HG03196 (cell line): ENCODE data around the gene MED27.

Experiments
- ATAC-seq: cut with Tn5 transposase; IDR thresholded peaks from one replicate; pipeline ENCODE4 v1.9.1; 2021; ENCODE audit not compliant: unreplicated experiment

MED27 gene

DNA sequence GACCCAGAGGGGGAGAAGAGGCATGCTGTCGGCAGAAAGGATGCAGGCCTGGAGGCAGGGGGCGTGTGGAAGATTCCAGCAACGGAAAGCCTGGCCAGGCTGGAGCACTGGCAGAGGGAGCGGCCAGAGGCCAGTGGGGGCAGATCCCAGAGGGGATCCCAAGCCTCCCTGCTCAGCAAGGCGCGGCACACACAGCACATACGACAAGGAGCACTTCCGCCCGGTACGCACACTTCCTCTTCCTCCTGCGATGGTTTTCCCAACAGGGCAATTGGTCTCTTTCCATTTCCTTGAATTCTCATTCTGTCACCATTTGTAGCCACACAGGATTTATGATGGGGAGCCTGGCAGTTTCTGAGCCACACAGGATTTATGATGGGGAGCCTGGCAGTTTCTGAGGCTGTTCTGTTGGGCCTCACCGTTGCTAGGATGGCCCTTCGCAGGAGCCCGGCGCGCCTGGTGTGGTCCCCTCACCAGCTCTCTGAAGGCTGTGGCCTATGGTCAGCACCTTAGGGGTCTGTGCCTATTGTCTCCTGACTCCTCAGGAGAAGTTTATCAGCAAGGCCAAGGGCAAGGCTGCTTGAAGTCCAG is 216.3 kb downstream of the MED27 start:
- ATAC-seq = no peak

- ATAC-seq = no peak
Observed at GRCh38 chr9:131862261-131862660, 217.4 kb downstream of the MED27 start.

- no peak for ATAC-seq
Observed at GRCh38 chr9:131860430-131860829, 219.2 kb downstream of the MED27 start.

DNA sequence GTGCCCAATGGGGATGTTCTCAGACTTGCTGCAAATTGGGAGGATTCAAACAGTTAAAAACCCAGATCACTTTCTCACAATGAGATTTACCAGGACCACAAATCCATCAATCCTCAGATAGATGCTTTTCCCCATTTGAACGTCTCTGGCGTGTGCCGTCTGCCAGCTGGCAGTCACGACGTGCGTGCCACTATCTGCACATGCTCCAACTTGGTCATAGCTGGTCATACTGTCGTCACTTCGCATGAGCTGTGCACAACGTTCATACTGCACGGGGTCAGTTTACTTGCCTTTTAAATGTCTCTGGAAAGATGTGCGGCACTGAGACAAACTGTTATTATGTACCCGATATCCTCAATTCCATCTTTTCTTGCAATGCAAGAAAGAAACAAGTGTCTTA is 221.5 kb downstream of the MED27 start:
- no peak for ATAC-seq

GRCh38 chr9:131856105-131856504 is 223.6 kb downstream of the MED27 start:
- ATAC-seq = no peak

DNA sequence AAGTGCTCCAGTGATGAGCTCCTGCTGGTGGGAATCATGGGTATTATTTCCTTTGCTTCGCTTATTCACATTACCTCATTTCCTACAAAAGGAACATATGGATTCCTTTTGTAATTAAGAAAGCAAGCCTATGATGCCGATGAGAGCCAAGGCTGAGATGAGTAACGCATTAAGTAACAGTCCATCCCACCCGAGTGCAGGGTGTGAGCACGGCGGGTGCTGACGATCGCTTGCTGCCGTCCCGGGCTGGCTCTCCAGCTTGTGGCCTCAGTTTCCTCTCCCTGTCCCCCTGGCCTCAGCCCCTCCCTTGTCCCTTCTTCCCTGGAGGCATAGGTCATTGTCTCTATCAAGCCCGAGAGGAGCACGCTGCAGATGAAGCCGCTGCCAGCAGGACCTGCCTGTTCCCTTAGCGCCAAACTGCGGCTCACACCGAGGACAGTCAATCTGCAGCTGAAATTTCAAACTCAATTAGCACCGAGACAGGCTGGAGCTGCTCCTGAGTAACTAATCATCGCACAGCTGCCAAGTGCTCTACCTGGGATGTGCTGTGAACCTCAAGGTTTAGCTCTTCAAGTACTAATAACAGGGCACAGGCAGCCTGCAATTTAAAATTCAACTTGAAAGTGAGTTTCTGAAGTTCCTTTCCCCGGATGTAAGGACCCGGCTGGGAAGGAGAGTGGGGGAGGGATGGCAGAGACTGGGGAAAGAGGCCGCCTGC is 224.6 kb downstream of the MED27 start:
- no peak for ATAC-seq

GRCh38 chr9:131854334-131854733 is 225.3 kb downstream of the MED27 start:
- ATAC-seq = no peak

GRCh38 chr9:131853434-131853833 is 226.2 kb downstream of the MED27 start:
- ATAC-seq = no peak

- no peak for ATAC-seq
Observed at GRCh38 chr9:131851414-131851813, 228.3 kb downstream of the MED27 start.

DNA sequence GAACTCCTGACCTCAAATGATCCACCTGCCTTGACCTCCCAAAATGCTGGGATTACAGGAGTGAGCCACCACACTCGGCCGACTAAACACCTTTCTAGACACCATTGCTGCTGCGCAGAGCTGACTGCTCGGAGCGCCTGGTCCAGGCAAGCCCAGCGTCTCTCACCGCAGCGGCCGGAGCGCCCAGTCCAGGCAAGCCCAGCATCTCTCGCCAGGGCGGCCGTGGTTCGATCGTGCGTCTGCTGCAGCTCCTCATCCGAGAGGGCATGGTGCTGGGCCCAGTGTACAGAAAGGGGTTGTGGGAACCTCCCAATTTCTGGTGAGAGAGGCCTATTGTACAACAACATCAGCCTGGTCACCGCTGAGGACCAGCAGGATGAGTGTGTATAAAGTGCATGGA is 230.3 kb downstream of the MED27 start:
- ATAC-seq = no peak

DNA sequence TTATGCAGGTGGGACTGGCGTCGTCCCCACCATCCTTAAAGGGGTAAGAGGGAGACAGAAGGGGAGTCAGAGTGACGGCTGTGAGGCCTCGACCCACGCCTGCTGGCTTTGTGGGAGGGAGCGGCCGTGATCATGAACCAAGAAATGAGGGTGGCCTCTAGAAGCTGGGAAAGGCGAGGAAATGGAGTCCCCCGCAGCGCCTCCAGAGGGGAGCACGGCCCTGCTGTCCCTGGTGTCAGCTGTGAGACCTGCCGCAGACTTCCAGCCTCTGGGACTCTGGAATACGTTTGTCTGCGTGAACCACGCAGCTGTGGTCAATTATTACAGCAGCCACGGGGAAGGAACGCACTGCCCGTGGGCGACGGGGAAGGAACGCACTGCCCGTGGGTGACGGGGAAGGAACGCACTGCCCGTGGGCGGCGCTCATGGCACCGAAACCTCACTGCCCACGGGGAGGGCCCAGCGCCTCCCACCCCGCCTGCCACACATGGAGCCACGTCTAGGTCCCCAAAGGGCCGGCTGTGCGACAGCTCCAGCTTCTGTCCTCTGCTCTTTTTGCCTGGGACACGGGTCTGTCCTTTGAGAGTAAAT is 231.0 kb downstream of the MED27 start:
- ATAC-seq = no peak

- no peak for ATAC-seq
Observed at GRCh38 chr9:131847665-131848354, 231.9 kb downstream of the MED27 start.

GRCh38 chr9:131845305-131846298 is 234.1 kb downstream of the MED27 start:
- ATAC-seq = no peak

GRCh38 chr9:131844745-131845118 is 234.9 kb downstream of the MED27 start:
- no peak for ATAC-seq

GRCh38 chr9:131843989-131844744 is 235.5 kb downstream of the MED27 start:
- ATAC-seq = no peak

- ATAC-seq = no peak
Observed at GRCh38 chr9:131841765-131842318, 237.8 kb downstream of the MED27 start.

DNA sequence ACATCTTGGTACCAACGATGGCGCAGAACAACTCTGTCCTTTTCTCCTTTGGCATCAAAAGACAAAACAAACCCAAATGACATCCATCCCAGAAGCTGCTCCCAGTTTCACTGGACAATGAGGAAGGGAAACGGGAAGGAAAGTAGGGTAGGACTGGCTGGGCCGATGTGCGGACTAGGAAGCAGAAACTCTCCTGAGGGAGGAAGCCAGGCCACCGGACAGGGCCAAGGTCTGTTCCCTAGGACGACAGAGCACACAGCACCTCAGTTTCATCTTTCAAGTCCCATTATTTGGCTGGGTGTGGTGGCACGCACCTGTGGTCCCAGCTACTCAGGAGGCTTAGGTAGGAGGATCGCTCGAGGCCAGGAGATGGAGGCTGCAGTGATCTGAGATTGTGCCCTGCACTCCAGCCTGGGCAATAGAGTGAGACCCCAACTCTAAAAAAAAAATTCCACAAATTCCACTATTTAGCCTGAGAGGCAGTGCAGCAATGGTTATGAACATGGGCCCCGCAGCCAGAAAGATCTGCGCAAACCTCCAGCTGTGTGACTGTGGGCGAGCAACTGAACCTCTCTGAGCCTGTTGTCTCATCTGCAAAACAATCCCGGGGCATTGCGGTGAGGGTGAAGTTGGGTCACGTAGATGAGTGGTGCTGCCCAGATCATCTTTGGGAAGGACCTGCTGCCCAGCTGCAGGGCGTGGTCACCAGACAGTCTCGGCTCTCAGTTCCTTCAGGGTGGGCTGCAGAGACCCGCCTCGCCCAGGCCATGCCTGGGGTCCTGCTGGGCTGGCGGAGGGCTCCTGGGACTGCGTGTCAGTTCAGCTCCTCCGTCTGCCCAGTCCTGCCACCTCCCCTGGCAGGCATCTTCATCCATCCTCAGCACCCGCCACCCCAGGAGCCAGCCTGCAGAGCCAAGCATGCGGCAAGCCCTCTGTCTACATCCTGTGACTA is 238.6 kb downstream of the MED27 start:
- ATAC-seq = no peak

GRCh38 chr9:131840220-131840619 is 239.4 kb downstream of the MED27 start:
- ATAC-seq = no peak
